GM12801 (cell line): ENCODE measurements around the gene RASL10A.

Source experiments
- TF ChIP-seq, protein P1 (sequence below): IDR thresholded peaks from one replicate; pipeline ENCODE4 v1.5.1; 2011; ENCODE audit warnings: control low read depth; ENCODE audit not compliant: insufficient read length; ENCODE audit errors: extremely low read depth

The RASL10A gene

GRCh38 chr22:29313576-29314466 is 1.7 kb downstream of the RASL10A start:
- TF ChIP-seq, protein P1, sequence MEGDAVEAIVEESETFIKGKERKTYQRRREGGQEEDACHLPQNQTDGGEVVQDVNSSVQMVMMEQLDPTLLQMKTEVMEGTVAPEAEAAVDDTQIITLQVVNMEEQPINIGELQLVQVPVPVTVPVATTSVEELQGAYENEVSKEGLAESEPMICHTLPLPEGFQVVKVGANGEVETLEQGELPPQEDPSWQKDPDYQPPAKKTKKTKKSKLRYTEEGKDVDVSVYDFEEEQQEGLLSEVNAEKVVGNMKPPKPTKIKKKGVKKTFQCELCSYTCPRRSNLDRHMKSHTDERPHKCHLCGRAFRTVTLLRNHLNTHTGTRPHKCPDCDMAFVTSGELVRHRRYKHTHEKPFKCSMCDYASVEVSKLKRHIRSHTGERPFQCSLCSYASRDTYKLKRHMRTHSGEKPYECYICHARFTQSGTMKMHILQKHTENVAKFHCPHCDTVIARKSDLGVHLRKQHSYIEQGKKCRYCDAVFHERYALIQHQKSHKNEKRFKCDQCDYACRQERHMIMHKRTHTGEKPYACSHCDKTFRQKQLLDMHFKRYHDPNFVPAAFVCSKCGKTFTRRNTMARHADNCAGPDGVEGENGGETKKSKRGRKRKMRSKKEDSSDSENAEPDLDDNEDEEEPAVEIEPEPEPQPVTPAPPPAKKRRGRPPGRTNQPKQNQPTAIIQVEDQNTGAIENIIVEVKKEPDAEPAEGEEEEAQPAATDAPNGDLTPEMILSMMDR, result no peak

GRCh38 chr22:29313126-29313575 is 2.3 kb downstream of the RASL10A start:
- TF ChIP-seq, protein P1, result no peak

GRCh38 chr22:29312218-29313125 is 3.0 kb downstream of the RASL10A start:
- TF ChIP-seq, protein P1, result no peak

DNA sequence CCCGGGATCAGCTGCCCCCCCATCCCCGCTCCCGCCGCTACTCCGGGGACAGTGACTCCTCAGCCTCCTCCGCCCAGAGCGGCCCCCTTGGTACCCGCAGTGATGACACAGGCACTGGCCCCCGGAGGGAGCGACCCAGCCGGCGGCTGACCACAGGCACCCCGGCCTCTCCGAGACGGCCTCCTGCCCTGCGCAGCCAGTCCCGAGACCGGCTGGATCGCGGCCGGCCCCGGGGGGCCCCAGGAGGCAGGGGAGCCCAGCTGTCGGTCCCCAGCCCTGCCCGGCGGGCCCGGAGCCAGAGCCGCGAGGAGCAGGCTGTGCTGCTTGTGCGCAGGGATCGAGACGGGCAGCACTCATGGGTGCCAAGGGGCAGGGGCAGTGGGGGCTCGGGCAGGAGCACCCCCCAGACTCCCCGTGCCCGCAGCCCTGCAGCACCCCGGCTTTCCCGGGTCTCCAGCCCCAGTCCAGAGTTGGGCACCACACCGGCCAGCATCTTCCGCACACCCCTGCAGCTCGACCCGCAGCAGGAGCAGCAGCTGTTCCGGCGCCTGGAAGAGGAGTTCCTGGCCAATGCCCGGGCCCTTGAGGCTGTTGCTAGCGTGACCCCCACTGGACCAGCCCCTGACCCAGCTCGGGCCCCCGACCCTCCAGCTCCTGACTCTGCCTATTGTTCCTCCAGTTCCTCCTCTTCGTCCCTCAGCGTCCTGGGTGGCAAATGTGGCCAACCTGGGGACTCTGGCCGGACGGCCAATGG is 3.9 kb downstream of the RASL10A start:
- TF ChIP-seq, protein P1, result no peak

GRCh38 chr22:29310863-29311339 is 4.6 kb downstream of the RASL10A start:
- TF ChIP-seq, protein P1, result no peak

DNA sequence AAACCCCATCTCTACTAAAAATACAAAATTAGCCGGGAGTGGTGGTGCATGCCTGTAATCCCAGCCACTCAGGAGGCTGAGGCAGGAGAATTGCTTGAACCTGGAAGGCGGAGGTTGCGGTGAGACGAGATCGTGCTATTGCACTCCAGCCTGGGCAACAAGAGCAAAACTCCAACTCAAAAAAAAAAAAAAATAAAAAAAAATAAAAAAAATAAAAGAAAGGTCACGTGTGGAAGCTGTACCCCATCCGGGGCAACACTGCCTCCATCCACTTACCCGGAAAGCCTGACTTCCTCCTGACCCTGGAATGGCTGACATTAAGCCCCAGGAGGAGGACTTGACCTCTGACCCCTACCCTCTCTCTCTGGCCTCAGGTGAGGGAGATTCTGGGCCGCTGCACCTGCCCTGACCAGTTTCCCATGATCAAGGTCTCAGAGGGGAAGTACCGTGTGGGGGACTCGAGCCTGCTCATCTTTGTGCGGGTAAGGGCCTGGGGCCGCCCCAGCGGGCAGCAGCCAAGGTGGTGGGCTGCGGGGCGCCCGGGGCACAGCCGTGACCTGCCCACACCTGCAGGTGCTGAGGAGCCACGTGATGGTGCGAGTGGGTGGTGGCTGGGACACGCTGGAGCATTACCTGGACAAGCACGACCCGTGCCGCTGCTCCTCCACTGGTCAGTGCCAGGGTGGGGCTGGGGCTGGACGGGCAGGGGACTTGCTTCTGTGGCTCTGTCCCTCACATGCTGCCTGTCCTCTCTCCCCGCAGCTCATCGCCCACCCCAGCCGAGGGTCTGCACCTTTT is 5.2 kb downstream of the RASL10A start:
- TF ChIP-seq, protein P1, result no peak
